GM18520 (cell line): ENCODE results near the gene STK17A.
"Not testable (repeated sequence)": the region's sequence is repeated elsewhere in the genome, so short reads cannot be mapped to it uniquely, and the experiment has no call there.

Source experiments
- ATAC-seq: cut with Tn5 transposase; IDR thresholded peaks from one replicate; pipeline ENCODE4 v1.9.1; 2021; ENCODE audit not compliant: unreplicated experiment

The STK17A gene

DNA sequence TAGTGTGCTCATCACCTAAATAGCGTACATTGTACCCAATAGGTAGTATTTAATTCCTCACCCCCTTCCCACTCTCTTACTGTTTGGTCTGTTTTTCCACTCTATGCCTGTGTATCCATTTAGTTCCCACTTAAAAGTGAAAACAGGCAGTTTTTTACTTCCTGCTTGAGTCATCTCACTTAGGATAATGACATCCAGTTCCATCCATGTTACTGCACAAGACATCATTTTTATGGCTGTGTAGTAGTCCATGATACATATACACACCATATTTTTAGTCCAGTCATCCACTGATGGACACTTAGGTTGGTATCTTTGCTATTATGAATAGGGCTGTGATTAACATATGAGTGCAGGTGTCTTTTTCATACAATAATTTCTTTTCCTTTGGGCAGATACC is 10.1 kb downstream of the STK17A start:
- ATAC-seq: no peak

DNA sequence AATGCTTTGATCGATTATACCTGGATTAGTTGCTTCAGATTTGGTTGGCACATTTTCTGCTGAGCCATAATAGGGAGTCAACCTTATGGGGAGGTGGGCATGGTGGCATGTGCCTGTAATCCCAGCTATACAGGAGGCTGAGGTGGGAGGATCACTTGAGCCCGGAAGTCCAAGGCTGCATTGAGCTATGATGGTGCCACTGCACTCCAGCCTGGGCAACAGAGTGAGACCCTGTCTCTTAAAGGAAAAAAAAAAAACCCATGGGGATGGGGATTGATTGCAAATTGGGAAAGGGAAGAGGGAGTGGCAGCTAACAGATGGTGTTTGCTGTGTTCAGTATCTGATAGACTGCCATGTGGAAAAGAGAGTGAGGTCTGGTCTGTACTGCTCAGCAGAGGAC is 11.1 kb downstream of the STK17A start:
- no peak for ATAC-seq

DNA sequence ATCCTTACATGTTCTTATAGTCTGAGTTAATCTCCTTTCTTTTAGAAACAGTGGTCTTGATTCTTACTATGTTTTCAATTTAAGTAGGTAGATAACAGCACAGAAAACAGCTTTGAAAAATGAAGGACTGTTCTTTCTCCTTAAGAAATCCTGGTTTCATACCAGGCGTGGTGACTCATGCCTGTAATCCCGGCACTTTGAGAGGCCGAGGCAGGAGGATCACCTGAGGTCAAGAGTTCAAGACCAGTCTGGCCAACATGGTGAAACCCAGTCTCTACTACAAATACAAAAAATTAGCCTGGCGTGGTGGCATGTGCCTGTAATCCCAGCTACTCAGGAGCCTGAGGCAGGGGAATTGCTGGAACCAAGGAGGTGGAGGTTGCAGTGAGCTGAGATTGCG is 13.5 kb downstream of the STK17A start:
- ATAC-seq: not testable (repeated sequence)

DNA sequence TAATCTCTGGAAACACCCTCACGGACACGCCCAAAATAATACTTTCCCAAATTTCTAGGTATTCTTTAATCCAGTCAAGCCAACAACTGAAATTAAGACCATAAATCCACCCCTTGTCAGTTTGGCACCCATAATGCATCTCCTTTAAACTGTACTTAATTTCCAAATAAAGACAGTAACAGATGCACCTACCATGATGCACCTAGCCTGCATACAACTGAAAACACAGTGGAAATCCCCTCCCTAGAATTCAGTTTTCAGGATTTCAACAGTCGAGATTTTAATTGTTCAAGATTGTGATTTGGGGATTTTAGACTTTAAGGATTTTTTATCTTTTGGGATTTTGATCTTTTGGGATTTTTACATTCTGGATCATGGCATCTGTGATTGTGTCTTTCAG is 17.1 kb downstream of the STK17A start:
- ATAC-seq: no peak

DNA sequence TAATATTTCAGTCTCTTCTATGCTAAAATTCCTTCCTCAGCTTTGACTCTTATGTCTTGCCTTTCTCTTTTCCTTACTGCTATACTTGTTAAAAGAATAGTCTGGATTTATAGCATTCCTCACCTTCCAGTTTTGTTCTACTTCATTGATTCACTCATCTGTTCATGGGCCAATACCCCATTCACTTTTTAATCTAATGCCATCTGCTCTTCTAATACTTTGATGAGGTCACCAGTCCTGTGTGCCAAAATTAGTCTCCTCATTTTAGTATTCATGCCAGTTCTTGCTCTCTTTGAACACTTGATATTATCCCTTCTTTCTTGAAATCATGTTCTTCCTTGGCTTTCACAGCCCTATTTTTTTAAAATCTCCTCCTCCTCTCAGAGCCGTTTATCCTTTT is 19.3 kb downstream of the STK17A start:
- ATAC-seq: no peak

DNA sequence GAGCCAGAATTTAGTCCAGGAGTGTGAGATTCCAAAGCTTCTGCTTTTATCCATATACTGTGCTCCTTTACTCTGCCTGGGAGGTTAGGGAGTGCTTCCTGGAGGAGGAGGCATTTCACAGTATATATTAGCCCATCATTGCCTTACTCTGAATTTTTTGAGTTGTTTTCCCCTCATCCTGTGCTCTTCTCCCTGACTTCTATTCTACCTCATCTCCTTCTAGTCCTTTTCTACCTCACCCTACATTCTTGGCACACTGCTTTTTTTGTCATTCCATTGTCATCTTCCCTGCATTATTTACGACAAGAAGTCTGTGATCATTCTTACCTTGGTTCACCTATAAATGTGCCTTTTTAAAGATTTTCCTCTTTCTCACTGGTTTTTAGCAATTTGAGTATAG is 21.3 kb downstream of the STK17A start:
- no peak for ATAC-seq

DNA sequence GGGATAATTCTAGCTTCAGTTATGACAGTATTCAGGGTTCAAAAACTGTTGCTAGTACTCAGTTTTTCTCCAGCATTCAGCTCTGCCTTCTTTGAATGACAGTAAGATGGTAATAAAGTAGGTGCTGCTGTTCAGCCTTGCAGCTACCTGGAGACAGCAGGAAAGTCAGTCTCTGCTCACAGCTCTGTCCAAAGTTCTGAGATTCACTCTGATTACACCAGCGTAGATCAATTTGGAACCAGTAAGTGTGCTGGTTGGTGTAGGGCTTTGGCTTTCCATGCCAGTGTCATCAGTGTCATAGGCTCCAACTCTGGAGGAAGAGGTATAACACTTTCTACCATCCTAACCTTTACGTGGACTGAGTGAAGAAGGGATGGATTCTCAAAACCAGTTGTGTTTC is 26.2 kb downstream of the STK17A start:
- no peak for ATAC-seq

DNA sequence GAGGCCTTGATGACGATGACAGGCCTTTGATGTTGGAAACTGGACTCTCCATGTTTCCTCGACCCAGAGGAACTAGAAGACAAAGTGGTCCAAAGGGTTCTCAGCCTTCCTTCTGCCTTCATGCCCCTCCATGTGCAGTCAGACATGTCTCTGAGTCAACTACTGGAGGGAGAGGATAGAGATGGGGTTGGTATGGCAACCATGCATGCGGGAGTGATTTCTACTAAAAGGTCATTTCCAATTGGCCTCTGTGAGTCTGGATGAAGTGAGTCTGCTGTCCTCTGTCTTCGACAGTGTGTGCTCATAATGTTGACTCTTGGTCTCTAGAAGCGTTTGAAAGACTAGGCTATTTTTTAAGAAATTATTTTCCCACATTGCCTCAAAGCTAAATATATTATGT is 29.2 kb downstream of the STK17A start:
- no peak for ATAC-seq

DNA sequence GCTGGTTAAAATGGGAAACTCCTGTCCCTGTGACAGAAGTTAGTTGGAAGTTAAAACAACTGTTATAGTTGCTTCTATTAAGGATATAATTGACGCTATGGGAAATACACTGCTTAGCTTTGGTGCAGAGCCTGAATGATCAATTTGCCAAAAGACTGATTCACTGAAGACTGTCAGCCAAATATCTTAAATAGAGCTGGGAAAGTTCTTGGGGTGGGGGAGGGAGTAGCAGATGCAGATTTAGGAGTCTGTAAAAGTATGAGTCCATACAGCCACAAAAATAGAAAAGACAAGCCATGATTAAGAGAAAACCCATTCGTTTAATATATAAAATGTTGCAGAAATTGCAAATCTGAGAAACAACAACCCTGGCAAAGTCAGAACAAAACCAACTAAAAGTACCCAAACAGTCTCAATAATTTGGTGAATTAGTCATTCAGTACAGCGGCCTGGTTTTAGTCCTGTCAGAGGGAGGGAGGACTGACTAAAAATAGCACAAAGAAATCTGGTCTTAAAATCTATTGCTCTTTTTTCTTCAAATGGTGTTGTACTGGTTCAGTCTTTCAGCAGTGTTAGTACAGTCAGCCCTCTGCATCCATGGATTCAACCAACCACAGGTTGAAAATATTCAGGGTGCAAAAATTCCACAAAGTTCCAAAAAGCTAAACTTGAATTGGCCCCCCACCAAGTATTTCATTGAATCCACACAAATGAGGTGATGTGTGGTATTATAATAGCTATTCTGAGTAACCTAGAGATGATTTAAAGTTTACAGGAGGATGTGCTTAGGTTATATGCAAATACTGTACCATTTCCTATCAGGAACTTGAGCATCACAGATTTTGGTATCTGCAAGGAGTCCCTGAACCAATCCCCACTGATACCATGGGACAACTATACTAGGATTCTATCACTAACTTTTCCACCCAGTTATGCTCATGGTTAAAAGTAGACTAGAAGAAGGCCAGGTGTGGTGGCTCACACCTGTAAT is 30.0 kb downstream of the STK17A start:
- ATAC-seq: no peak

DNA sequence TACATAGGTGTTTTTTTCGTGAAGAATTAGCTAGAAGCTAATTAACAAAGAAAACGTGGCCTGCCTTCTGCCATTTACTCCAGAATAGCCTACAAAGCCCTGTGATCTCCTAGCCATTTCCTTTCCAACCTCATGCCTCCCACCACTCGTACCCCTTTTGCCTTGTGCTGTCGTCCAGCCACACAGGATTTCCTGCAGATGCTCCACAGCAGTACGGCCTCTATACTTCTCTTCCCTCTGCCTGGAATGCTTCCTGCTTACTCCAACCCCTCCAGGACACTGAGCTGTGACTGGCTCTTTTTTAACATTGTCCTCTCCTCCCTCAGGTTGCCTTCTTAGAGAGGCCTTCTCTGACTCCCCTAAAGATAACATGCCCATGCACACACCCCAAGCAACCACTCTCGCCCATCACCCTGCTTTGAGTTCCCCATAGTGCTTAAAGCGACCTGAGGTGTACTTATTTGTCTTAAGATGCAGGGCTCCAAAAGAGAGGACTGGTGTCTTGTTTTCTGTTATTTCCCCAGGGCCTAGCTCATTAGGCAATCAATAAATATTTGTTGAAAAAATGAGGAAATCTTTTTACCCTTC is 32.7 kb downstream of the STK17A start:
- no peak for ATAC-seq

DNA sequence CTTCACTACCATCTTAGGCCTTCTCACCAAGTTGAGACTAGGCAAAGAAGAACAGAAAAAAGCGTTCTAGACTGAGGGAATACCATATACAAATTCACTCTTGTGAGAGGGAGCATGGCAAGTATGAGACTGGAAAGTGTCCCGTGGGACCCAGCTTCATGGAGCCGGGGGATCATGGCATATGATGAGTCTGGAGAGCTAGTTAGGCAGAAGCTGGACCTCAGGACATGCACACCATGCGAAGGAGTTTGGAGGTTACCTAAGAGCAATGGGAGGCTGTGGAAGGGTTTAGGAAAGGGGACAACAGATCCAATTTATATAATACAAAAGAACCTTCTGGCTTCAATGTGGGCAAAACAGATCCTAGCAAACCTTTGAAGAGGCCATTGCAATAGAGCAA is 34.1 kb downstream of the STK17A start:
- ATAC-seq: no peak

DNA sequence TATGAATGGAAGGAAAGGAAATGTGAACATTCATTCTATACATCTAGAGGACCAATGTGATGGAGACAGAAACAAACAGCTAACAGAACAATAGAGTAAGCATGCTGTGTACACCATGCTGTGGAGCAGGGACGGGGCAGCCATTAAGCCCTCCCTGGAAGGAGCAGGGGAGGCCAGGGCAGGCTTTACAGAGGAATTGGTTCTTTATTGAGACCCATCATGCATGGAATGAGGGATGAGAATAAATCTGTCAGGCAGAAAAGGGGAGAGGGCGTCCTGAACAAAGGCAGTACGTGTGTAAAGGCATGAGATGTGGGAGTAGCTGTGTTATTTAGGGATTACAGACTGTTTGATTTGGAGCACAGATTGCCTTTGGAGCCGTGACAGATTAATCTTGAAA is 35.2 kb downstream of the STK17A start:
- no peak for ATAC-seq

DNA sequence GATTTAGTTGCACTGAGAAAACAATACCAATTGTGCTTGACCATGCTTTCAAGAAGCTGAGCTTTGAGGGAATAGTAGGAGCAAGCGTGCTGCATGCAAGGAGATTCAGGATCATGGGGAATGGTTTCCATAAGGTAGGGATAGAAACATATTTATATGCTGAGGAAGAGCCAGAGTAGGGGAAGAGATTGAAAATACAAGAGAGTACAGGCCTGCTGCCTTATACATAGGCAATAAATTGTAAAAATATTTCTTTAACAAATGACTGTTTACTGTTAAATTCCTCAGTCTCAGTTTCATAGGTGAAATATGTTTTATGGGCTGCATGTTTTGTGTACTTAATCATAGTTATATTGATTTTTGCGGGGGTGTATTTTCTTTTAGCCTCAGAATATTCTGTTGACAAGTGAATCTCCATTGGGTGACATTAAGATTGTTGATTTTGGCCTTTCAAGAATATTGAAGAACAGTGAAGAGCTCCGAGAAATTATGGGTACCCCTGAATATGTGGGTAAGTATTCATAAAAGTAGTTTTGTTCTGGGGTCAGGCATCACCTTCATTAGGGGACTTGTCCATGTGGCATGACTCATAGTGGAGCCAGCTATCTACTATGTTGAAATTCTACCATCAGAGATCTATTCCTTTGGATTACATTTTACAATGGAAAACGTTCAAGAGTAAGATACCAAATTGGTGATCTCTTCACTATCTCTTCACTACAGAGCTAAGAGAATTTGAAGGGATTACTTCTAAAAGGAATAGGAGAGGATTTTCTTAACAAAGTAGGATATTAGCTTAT is 36.5 kb downstream of the STK17A start:
- no peak for ATAC-seq

DNA sequence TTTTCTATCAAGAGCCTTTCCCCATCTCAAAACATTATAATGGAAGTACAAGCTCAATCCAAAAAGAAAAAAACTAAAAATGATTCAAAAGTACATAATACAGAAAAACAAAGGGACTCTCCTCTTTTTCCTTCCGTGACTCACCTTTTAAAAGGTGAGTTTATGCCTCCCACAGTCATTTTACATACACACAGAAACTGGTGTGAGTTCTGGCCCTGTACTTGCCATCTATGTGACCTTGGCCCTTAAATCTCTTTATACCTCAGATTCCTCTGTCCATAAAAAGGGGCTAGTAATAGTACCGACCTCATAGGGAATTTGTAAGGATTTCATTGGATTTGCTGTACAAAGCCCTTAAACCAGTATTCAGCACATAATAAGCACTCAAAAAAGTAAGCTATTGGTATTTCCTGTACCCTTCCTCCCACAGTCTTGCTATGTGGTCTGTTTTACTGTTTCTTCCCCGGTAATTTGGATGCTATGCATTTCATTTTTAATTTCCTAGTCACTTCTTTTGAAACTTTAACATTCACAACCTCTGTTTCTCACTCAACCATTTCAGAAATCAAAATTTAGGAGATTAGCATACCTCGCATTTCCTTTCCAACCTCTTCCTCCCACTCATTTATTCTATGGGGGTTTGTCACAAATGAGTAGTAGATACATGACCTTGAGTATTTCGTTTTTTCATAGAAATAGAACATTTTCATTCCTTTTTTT is 39.0 kb downstream of the STK17A start:
- no peak for ATAC-seq

DNA sequence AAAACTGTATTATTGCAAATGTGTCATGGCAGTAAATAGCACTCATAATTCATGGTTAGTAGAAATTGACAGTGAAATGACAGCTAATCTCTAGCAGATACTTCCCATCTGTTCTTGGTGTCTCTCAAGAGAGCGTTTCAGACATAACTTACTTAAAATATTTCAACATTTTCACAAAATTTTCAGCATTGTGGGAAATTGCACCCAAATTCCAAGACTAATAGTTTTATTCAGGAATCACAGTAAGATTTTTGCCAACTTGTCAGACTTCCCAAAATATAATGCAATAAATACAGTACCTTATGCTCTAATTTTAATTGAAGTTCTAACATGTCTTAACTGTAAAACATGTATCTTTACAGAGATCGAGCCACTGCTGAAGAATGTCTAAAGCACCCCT is 41.2 kb downstream of the STK17A start:
- no peak for ATAC-seq

DNA sequence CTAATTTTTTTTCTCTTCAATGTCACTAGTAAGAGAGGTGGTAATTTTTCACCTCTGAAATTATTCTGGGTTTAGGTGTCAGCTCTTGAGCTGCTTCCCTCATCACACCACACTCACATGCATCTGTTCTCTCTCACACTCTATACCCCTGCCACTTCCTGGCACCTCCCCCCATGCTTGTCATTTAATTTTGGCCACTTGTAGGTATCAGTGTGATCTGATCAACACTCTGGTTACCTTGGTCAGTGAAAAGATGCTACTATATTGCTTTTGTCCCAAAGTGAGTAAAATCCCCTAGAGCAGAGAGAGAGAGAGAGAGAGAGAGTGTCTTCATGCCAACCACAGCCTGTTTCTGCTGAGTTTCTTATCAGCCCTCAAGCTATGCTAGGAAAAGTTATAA is 42.5 kb downstream of the STK17A start:
- ATAC-seq: peak; percentile 66

DNA sequence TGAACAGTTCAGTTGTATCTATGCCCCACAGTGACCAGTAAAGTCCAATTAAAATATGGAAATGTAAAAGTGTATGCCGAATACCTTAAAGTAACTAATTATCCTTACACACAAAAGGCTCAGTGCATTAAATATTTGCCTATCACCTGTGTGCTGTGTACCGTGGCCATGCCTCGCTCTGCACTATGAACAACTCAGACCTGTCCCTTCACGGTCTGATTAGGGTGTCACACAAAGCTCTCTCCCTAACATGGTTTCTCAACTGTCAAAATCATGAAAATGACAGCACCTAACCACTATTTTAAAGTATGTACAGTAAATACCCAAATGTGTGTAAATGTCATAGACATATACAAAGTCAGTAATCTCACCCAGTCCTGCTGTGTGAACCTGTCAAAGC is 43.1 kb downstream of the STK17A start:
- no peak for ATAC-seq

DNA sequence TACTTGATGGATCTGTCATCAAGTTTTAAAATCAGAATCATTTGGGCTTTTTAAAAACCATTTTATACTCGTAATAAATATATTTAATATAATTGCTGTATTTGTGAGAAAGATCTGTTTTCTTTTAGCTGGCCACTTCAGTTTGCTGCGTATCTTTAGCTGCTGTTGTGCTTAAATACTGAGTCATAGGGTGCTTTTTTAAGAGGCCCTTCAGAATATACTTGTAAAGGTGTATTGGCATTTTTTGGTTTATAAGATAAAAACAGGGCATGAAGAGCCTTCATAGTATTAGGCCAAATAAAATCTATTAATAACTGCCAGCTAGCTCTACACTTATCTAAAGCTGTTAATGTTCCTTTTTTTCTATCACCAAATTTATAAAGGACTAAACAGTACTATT is 43.8 kb downstream of the STK17A start:
- no peak for ATAC-seq

DNA sequence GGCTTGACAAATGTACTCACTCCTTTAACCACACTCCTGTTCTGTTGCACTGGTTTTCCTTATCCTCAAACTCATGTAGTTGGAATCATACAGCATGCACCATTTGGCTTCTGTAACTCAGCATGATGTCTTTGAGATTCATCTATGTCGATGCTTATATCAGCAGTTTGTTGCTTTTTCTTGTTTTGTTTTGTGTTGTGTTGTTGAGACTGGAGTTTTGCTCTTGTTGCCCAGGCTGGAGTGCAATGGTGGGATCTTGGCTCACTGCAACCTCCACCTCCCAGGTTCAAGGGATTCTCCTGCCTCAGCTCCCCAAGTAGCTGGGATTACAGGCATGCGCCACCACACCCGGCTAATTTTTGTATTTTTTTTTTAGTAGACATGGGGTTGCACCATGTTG is 44.9 kb downstream of the STK17A start:
- ATAC-seq: not testable (repeated sequence)

DNA sequence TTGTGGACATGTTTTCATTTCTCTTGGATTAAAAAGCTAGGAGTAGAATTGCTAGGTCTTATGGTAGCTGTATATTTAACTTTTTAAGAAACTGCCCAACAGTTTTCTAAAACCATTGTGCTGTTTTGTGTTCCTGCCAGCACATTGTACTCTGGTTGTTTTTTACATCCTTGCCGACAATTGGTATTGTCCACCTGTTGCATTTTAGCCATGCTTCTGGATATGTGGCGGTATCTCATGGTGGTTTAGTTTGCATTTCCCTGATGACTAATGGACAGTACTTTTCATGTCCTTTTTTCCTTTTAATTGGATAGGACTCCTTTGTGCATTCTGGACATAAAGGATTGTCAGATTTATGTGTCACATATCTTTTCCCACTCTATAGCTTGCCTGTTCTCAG is 45.5 kb downstream of the STK17A start:
- no peak for ATAC-seq

DNA sequence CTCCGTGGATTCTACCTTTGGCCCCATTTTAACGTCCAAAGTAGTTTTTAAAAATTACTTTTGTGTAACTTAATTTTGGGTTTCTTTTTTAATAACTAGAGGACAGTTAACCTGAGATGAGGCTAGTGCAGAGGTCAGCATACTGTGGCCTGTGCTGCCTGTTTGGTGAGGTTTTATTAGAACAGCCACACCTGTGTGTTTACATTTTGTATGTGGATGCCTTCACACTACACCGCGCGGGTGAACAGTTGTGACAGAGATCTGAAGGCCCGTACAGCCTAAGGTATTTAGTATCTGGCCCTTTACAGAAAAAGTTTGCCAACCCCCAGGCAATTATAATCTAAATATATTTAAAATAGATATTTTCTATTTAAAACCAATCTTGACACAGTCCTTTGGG is 46.9 kb downstream of the STK17A start:
- ATAC-seq: no peak
